OCI-LY1 (cell line): ENCODE results near the gene CAPN15.

Experiments
- H2AFZ ChIP-seq: fragments of 200-600 bp; sonication (generic), shearing (Covaris generic); 2 replicates; pipeline ENCODE4 v1.6.0; 2014; ENCODE audit warnings: antibody characterized with exemption, mild to moderate bottlenecking, low read length
- H3F3A ChIP-seq: fragments of 200-600 bp; sonication (generic), shearing (Covaris generic); 2 replicates; pipeline ENCODE4 v1.6.0; 2014; ENCODE audit warnings: mild to moderate bottlenecking, antibody characterized with exemption, low read length, moderate library complexity; ENCODE audit not compliant: insufficient read depth
- H3K27ac ChIP-seq: fragments of 200-600 bp; sonication (generic); 2 replicates; pipeline ENCODE4 v1.5.1; 2014; ENCODE audit warnings: low read length, mixed run types, mild to moderate bottlenecking, low read depth; ENCODE audit not compliant: poor library complexity, severe bottlenecking
- H3K27me3 ChIP-seq: fragments of 200-600 bp; sonication (generic); 2 replicates; pipeline ENCODE4 v1.6.0; 2014; ENCODE audit warnings: antibody characterized with exemption, mild to moderate bottlenecking, low read length, moderate library complexity; ENCODE audit not compliant: insufficient read depth
- H3K36me3 ChIP-seq: fragments of 200-600 bp; sonication (generic); 2 replicates; pipeline ENCODE4 v1.6.1; 2014; ENCODE audit warnings: mild to moderate bottlenecking, antibody characterized with exemption, low read length, moderate library complexity, mixed read lengths; ENCODE audit not compliant: insufficient read depth
- H3K4me1 ChIP-seq: fragments of 200-600 bp; sonication (generic); 2 replicates; pipeline ENCODE4 v1.5.1; 2014; ENCODE audit warnings: mild to moderate bottlenecking, low read length, moderate library complexity; ENCODE audit not compliant: insufficient read depth, severe bottlenecking
- H3K4me2 ChIP-seq: fragments of 200-600 bp; sonication (generic), shearing (Covaris generic); 2 replicates; pipeline ENCODE4 v1.6.1; 2014; ENCODE audit warnings: low read length
- H3K4me3 ChIP-seq: fragments of 200-600 bp; sonication (generic); 2 replicates; pipeline ENCODE4 v1.5.1; 2014; ENCODE audit warnings: low read length, low read depth, mild to moderate bottlenecking, mixed read lengths; ENCODE audit not compliant: poor library complexity, severe bottlenecking
- H3K79me2 ChIP-seq: fragments of 200-600 bp; shearing (Covaris generic); 2 replicates; pipeline ENCODE4 v1.6.1; 2016; ENCODE audit warnings: mixed run types, low read length, mixed read lengths; ENCODE audit not compliant: insufficient read depth
- H3K9ac ChIP-seq: fragments of 200-600 bp; sonication (generic), shearing (Covaris generic); 2 replicates; pipeline ENCODE4 v1.6.1; 2014; ENCODE audit warnings: mild to moderate bottlenecking, low read length, mixed read lengths
- H3K9me2 ChIP-seq: fragments of 200-600 bp; sonication (generic), shearing (Covaris generic); 2 replicates; pipeline ENCODE4 v1.6.1; 2014; ENCODE audit warnings: low read depth, mild to moderate bottlenecking, low read length, mixed read lengths
- H3K9me3 ChIP-seq: fragments of 200-600 bp; shearing (Covaris generic); 2 replicates; pipeline ENCODE4 v1.6.1; 2014; ENCODE audit warnings: low read length, mixed read lengths
- H4K20me1 ChIP-seq: fragments of 200-600 bp; sonication (generic), shearing (Covaris generic); 2 replicates; pipeline ENCODE4 v1.6.0; 2016; ENCODE audit warnings: mild to moderate bottlenecking, low read length; ENCODE audit not compliant: insufficient read depth
- CTCF ChIP-seq: fragments of 200-600 bp; sonication (generic), shearing (Covaris generic); IDR thresholded peaks from 2 replicates; pipeline ENCODE4 v1.5.1; 2017; ENCODE audit warnings: mild to moderate bottlenecking, antibody characterized with exemption, low read length, moderate library complexity, mixed read lengths
- EZH2 ChIP-seq: fragments of 200-600 bp; sonication (generic), shearing (Covaris generic); IDR thresholded peaks from 2 replicates; pipeline ENCODE4 v1.8.0; 2017; ENCODE audit warnings: borderline replicate concordance, mixed run types, mild to moderate bottlenecking, antibody characterized with exemption, low read length, moderate library complexity, mixed read lengths

The CAPN15 gene

GRCh38 chr16:534135-534534 is 6.6 kb downstream of the CAPN15 start:
- Histone ChIP-seq H2AFZ (no peak overlapping the region), H3F3A (no peaks in the 10 kb centered on the region), H3K79me2 (peaks cover 6% of the 10 kb centered on the region; the same call in 1 of the 2 replicates), H3K9me3 (no peaks in the 10 kb centered on the region), H3K4me3 (no peak overlapping the region), H3K9ac (no peak overlapping the region), H3K27me3 (no peaks in the 10 kb centered on the region), H3K4me2 (no peak overlapping the region), H3K27ac (no peak overlapping the region), H3K9me2 (no peaks in the 10 kb centered on the region), H3K36me3 (no peaks in the 10 kb centered on the region; the same call in 1 of the 2 replicates), H3K4me1 (peaks cover 7% of the 10 kb centered on the region), H4K20me1 (no peaks in the 10 kb centered on the region)
- TF ChIP-seq CTCF (no peak), EZH2 (no peak)

- Histone ChIP-seq H3K9ac (no peak overlapping the region), H3K4me3 (no peak overlapping the region), H3K9me2 (no peaks in the 10 kb centered on the region), H3K79me2 (no peaks in the 10 kb centered on the region), H3K4me1 (no peaks in the 10 kb centered on the region), H4K20me1 (no peaks in the 10 kb centered on the region), H3K27ac (no peak overlapping the region), H3K9me3 (no peaks in the 10 kb centered on the region), H3K36me3 (no peaks in the 10 kb centered on the region; the same call in 1 of the 2 replicates), H2AFZ (no peak overlapping the region), H3F3A (no peaks in the 10 kb centered on the region), H3K4me2 (no peak overlapping the region), H3K27me3 (no peaks in the 10 kb centered on the region)
- no peak for TF ChIP-seq CTCF
- TF ChIP-seq EZH2, result no peak
Measured at GRCh38 chr16:534856-535445, 7.4 kb downstream of the CAPN15 start.

GRCh38 chr16:535446-536405 is 8.2 kb downstream of the CAPN15 start:
- Histone ChIP-seq H2AFZ (no peak overlapping the region), H3K4me1 (no peaks in the 10 kb centered on the region), H3K36me3 (no peaks in the 10 kb centered on the region), H4K20me1 (no peaks in the 10 kb centered on the region), H3K79me2 (no peaks in the 10 kb centered on the region), H3K9ac (no peak overlapping the region), H3K4me3 (no peak overlapping the region), H3K27me3 (no peaks in the 10 kb centered on the region), H3K27ac (no peak overlapping the region), H3K4me2 (no peak overlapping the region), H3K9me2 (no peaks in the 10 kb centered on the region), H3K9me3 (no peaks in the 10 kb centered on the region), H3F3A (no peaks in the 10 kb centered on the region)
- no peak for TF ChIP-seq EZH2
- TF ChIP-seq CTCF, result no peak
